ENCODE data around the gene SMTNL1. TPM values are rescaled to one million over a fixed set of nuclear protein-coding genes. Genes with fewer than 3 reads are reported as not detected.

Gene SMTNL1, protein sequence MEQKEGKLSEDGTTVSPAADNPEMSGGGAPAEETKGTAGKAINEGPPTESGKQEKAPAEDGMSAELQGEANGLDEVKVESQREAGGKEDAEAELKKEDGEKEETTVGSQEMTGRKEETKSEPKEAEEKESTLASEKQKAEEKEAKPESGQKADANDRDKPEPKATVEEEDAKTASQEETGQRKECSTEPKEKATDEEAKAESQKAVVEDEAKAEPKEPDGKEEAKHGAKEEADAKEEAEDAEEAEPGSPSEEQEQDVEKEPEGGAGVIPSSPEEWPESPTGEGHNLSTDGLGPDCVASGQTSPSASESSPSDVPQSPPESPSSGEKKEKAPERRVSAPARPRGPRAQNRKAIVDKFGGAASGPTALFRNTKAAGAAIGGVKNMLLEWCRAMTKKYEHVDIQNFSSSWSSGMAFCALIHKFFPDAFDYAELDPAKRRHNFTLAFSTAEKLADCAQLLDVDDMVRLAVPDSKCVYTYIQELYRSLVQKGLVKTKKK
- not detected in 2 replicates for total RNA-seq

DNA sequence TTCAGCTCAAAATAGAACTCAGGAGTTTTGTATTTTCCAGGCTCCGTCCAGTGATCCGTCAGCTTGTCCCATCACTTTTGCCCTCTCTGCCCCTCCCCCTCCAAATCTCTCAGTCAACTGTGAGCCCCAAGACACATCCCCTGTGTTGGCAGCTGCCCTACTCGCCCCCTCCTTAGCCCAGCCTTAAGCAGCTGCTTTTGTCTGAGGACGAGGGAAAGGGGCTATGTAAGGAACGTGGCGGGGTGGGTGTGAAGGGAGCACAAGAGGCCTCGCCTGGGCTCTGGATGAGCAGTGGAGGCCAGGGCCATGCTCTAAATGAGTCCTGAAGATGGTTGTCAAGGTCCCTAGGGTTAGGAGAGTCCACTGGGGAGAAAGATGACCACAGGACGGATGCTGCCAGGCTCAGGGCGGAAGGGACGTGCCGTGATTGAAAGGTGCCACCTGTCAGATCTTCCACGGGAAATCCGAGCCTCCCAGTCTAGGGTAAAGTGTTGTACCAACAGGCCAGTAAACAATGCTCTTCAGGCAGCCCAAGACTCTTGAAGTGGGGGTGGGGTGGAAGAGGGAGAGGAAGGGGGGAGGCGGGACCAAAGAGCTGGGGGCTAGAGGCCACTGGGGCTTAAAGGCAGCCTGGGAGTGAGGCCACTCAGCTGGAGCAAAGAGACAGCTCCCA lies at the start of gene SMTNL1:
Gene SMTNL1 (plus strand): TSS at position 649 of the 673 bp plus-strand sequence. CDS start 5,048 bp downstream, outside the sequence.

DNA sequence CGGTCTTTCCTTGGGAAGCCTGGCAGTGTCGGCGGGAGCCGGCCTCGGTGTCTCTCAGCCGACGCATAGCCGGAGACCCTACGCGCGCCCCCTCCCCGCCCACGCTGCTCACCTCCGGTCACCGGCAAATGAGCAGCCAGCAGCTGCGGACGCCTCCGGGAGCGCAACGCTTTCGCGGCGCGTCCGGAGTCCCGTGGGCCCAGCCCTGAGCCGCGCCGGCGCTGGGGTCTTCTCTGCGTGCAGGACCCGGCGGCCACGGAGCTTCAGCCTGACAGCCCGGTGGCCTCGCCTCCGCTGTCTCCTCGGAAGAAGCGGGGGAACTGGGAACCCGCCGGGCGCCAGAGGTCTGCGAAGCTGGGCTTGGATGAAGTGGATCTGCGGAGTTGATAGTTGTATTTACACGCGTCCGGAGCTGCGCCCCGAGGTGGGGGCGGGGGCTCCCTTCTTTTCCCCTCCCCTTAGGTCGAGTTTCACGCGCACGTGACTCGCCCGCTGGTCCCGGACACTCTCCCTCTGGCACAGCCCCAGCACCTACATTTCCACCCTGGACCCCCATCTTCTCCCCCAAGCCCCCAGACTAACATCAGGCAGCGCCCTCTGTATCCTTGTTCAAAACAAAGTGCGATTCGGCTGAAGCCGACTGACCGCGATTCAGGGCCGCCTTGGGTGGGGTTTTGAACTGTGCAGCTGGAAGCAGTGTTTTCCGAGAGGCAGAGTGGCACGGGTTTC lies 21.9 kb upstream of the SMTNL1 start, which contains the start of gene SLC43A1:
Gene SLC43A1 (minus strand): TSS at position 371 of the 729 bp plus-strand sequence. CDS start 1,591 bp downstream, outside the sequence.

DNA sequence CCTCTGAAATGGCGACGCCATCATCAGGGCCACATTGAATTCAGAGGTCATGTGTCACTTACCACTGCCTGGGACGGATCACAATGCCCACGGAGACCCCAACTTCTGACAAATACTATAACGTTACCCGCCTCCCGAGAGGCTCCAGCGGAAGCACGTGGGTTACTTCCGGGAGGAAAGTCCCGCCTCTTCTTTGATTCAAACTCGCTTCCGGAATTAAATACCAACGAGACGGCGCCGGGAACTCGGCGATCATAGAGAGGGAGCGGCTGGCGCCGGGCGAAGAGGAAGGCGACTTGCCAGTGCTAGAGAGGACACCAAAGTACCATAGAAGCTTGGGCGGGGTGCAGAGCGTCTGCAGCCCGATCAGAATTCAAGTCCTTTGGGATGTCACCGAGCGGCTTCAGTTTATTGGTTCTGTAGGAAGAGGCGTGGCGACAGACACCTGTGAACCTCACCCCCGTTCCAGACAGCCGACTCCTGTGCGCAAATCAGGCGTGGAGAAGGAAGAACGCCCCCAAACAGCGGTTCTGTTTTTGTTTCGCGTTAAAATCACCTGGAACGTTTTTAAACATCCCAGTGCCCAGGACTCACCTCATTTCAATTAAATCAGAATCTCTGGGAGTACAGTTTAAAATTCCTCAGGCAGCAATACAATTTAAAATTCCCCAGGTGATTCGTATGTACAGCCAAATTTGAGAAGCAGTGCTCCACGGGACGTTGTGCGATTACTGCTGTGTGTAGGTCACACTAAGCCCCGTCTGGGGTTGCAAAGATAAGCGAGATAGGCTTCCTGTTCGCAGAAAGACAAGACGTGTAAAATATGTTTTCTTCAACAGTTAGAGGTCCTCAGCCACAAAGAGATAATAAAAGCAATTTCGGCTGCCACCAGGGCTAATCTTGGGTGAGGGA lies 6.5 kb upstream of the SMTNL1 start, which contains the start of gene TIMM10:
Gene TIMM10 (minus strand): TSS at position 159 of the 912 bp plus-strand sequence. CDS start 565 bp downstream, outside the sequence.

DNA sequence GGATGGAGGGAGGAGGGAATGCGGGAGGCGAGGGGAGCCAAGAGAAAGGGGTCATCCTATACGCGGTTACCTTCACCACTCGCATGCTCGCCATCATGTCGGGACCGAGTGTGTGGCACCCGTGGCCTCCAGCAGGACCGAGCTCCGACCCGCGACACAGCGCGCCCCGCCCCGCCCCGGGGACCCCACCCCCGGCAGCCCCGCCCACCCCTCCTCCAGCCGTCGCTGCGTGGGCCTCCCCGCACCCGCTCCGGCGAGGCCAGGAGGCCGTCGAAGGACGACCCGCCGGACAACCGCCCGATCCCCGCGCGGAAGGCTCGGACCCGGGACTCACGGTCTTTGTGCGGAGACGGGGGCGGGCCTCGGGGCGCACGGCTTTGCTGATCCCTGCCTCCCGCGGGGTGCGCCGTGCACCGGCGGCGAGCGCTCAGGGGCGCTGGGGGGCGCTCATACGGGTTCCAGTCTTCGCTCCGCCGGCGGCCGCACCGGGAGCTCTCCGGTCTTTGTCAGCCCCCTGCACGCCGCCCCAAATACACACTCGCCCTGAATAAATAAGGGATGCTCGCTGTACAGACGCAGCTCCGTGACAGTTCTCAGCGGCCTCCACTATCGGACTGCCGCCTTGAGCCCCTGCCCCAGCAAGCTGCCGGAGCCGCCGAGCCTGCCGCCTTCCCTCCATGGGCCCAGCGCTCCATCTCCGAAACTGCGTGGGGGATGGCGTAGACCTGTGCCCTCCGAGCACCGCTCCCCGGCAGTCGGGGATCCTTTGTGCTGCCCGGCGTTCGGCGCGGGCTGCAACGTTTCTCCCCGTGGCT lies 30.3 kb downstream of the SMTNL1 start, which contains the start of gene UBE2L6:
Gene UBE2L6 (minus strand): TSS at position 158 of the 815 bp plus-strand sequence. CDS start 61 bp downstream, at position 97.

DNA sequence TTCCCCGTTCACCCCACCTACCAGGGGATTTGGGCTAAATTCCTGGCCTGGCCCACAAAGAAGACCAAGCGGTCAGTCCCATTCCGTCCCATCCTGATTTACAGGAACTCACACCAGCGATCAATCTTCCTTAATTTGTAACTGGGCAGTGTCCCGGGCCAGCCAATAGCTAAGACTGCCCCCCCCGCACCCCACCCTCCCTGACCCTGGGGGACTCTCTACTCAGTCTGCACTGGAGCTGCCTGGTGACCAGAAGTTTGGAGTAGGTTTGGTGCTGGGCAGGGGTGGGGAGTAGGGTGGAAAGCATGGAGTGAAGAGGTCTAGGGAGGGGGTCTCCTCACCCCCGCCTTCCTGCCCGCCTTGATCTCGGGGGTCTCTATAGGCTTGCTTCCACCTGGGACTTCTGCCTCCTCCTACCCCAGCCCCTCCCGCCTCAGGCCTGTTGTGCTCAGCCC lies 60.1 kb downstream of the SMTNL1 start, which contains the start of gene SERPING1:
Gene SERPING1 (plus strand): TSS at position 225 of the 455 bp plus-strand sequence. CDS start 586 bp downstream, outside the sequence.

Small RNA genes lying within 50 kb of the gene (small RNA-seq; reads per million reads assigned to genes)
- gene RN7SL605P = not detected

Other genes starting within 250 kb of the SMTNL1 start
- 138 and 190 TPM in 2 replicates for gene TNKS1BP1, start 212.6 kb upstream of the SMTNL1 start, total RNA-seq
- gene SSRP1, start 201.7 kb upstream of the SMTNL1 start, total RNA-seq = 48.3 and 76.0 TPM in 2 replicates
- gene P2RX3, start 199.2 kb upstream of the SMTNL1 start, total RNA-seq = not detected in 2 replicates
- not detected in 2 replicates for gene PRG3, start 156.4 kb upstream of the SMTNL1 start, total RNA-seq
- gene PRG2, start 146.9 kb upstream of the SMTNL1 start, total RNA-seq = not detected in 2 replicates
- gene SLC43A3, start 110.5 kb upstream of the SMTNL1 start, total RNA-seq = 5.9 and 6.2 TPM in 2 replicates
- gene RTN4RL2, start 77.1 kb upstream of the SMTNL1 start, total RNA-seq = 0.22 TPM in 1 of 2 replicates, not detected in the other
- 1.2 and 1.6 TPM in 2 replicates for gene SLC43A1, start 21.9 kb upstream of the SMTNL1 start, total RNA-seq
- 16.8 and 19.6 TPM in 2 replicates for gene TIMM10, start 6.8 kb upstream of the SMTNL1 start, total RNA-seq
- 0.33 and 3.1 TPM in 2 replicates for gene UBE2L6, start 30.1 kb downstream of the SMTNL1 start, total RNA-seq
- 0.65 and 13.7 TPM in 2 replicates for gene SERPING1, start 60.1 kb downstream of the SMTNL1 start, total RNA-seq
- 0.33 and 0.39 TPM in 2 replicates for gene YPEL4, start 112.3 kb downstream of the SMTNL1 start, total RNA-seq
- gene CLP1, start 120.2 kb downstream of the SMTNL1 start, total RNA-seq = 16.9 and 17.5 TPM in 2 replicates
- 38.1 and 62.9 TPM in 2 replicates for gene ZDHHC5, start 130.5 kb downstream of the SMTNL1 start, total RNA-seq
- gene MED19, start 174.6 kb downstream of the SMTNL1 start, total RNA-seq = 14.9 and 16.2 TPM in 2 replicates
- gene TMX2, start 175.0 kb downstream of the SMTNL1 start, total RNA-seq = 49.9 and 57.9 TPM in 2 replicates
- gene SELENOH, start 203.9 kb downstream of the SMTNL1 start, total RNA-seq = 82.8 and 83.7 TPM in 2 replicates
- not detected in 2 replicates for gene BTBD18, start 214.2 kb downstream of the SMTNL1 start, total RNA-seq
- gene CTNND1, start 224.2 kb downstream of the SMTNL1 start, total RNA-seq = 200 and 219 TPM in 2 replicates

Data from placental epithelial cell (primary cell).